ENCODE results near the gene TBX2. TPM values are rescaled to one million over a fixed set of nuclear protein-coding genes. Genes with fewer than 3 reads are reported as not detected.

TBX2 gene
- total and polyA plus RNA-seq, 2 of the 13 experiments (the other 11 are each of a cell fraction or from before 2014, with no cell fraction given): 2.8 to 15.3 TPM

DNA sequence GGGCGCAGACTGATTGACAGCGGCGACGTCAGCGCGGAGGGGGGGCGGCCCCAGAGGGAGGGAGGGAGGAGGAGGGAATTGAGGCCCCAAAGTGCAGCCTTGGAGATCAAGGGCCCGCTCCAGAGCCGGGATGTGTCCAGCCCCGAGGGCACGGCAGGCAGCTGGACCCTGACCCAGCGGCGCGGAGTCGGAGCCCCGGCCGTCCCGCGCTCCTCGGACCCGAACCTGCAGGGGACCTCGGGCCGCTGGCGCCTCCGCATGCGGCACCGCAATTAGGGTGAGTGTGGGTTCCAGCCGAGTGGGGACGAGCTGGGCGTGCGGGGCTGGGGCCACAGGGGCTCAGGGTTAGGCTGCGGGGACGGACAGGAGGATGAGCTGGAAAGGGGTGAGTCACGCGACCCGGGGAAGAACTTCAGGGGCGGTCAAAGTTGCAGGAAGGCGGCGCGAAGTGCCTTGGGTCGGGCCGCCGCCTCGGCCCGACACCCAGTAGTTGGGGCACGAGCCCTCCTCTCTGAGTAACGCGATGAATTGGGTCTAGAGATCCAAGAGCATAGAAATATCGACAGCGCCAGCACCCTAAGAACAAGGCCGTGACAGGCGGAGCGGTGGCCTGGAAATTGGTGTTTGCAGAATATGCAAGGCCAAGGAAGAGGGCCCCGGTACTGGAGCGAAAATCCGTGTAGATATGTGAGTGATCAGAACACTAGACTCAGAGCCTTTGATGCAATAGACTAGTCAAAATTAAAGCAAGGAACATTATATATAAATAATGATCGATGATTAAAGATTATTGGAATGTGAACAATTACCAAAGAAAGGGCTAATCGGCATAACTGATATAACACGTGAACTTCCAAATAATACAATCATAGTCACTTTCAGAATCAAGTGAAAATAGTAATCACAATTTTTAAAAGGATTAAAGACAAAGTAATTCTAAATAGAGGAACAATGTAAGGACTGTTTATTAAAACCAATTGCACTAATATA lies 53.0 kb downstream of the TBX2 start, which contains the start of gene TBX4 (continued):
- TF ChIP-seq TFDP1 (CRISPR knock-in tag; IDR thresholded peaks at IDR 0.05; ENCODE audit: borderline replicate concordance) (no peak), ESRRA (CRISPR knock-in tag; IDR thresholded peaks at IDR 0.05; ENCODE audit: low read depth) (no peak), ZNF619 (CRISPR knock-in tag; IDR thresholded peaks at IDR 0.05) (no peak), HHEX (CRISPR knock-in tag; IDR thresholded peaks at IDR 0.05) (no peak), ATM (IDR thresholded peaks at IDR 0.05; ENCODE audit: borderline replicate concordance) (no peak), ZNF264 (CRISPR knock-in tag; IDR thresholded peaks at IDR 0.05) (no peak), WIZ (CRISPR knock-in tag; IDR thresholded peaks at IDR 0.05) (no peak), ZNF766 (CRISPR knock-in tag; IDR thresholded peaks at IDR 0.05; ENCODE audit: borderline replicate concordance) (no peak), ZNF331 (CRISPR knock-in tag; IDR thresholded peaks at IDR 0.05) (no peak)
- TF ChIP-seq, protein P1, sequence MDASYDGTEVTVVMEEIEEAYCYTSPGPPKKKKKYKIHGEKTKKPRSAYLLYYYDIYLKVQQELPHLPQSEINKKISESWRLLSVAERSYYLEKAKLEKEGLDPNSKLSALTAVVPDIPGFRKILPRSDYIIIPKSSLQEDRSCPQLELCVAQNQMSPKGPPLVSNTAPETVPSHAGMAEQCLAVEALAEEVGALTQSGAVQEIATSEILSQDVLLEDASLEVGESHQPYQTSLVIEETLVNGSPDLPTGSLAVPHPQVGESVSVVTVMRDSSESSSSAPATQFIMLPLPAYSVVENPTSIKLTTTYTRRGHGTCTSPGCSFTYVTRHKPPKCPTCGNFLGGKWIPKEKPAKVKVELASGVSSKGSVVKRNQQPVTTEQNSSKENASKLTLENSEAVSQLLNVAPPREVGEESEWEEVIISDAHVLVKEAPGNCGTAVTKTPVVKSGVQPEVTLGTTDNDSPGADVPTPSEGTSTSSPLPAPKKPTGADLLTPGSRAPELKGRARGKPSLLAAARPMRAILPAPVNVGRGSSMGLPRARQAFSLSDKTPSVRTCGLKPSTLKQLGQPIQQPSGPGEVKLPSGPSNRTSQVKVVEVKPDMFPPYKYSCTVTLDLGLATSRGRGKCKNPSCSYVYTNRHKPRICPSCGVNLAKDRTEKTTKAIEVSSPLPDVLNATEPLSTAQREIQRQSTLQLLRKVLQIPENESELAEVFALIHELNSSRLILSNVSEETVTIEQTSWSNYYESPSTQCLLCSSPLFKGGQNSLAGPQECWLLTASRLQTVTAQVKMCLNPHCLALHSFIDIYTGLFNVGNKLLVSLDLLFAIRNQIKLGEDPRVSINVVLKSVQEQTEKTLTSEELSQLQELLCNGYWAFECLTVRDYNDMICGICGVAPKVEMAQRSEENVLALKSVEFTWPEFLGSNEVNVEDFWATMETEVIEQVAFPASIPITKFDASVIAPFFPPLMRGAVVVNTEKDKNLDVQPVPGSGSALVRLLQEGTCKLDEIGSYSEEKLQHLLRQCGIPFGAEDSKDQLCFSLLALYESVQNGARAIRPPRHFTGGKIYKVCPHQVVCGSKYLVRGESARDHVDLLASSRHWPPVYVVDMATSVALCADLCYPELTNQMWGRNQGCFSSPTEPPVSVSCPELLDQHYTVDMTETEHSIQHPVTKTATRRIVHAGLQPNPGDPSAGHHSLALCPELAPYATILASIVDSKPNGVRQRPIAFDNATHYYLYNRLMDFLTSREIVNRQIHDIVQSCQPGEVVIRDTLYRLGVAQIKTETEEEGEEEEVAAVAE (CRISPR knock-in tag; IDR thresholded peaks at IDR 0.05; ENCODE audit: borderline replicate concordance): no peak
